ENCODE results near the gene GRAP2. TPM values are rescaled to one million over a fixed set of nuclear protein-coding genes. Genes with fewer than 3 reads are reported as not detected.

The GRAP2 gene
- polyA plus RNA-seq, 1 donor (not counting 4 experiments of a cell fraction or from before 2014, with no cell fraction given): not detected

- H3K27me3 ChIP-seq (ENCODE audit: control insufficient read depth, extremely low read depth, insufficient read depth, low read length): no peaks in the 10 kb centered on the region
- peaks cover 84% of the 10 kb centered on the region for H3K4me1 ChIP-seq (ENCODE audit: control insufficient read depth, extremely low read depth, insufficient read depth, low read length)
- peaks cover 18% of the 10 kb centered on the region for H4K20me1 ChIP-seq (ENCODE audit: control insufficient read depth, extremely low read depth, insufficient read depth, low read length)
- DNase-seq (ENCODE audit: low read depth, low spot score) (no peak), FAIRE-seq (peak; percentile 77)
- H2AFZ ChIP-seq (ENCODE audit: control insufficient read depth, low read length): no peak overlapping the region
- H3K9me1 ChIP-seq (ENCODE audit: control insufficient read depth, extremely low read depth, insufficient read depth, low read length): peaks cover 18% of the 10 kb centered on the region
- no peaks in the 10 kb centered on the region for H3K9me3 ChIP-seq (ENCODE audit: control insufficient read depth, low read depth, low read length)
- dilution Hi-C loops (cut with MboI; ENCODE audit: extremely low pct_ligation_motif_present, low sequenced_read_pairs): no loop called here
- no peak for TF ChIP-seq EZH2 (IDR thresholded peaks at IDR 0.05; ENCODE audit: low read length)
- TF ChIP-seq CTCF (optimal IDR thresholded peaks at IDR 0.05 in 1 of 3, IDR thresholded peaks at IDR 0.05 in 1 of 3, conservative IDR thresholded peaks at IDR 0.05 in 1 of 3; ENCODE audit: extremely low read depth in 1 of 3, insufficient read depth in 2 of 3, low read length in 3 of 3): peak in 2 of 3 experiments; percentile 29 to 34
- peaks cover 3 to 30% of the 10 kb centered on the region in 2 experiments for H3K36me3 ChIP-seq (ENCODE audit: control insufficient read depth in 2 of 2, extremely low read depth in 1 of 2, insufficient read depth in 2 of 2, low read length in 2 of 2)
- H3K79me2 ChIP-seq (ENCODE audit: control insufficient read depth, insufficient read depth, low read length): peaks cover 82% of the 10 kb centered on the region
- no peak overlapping the region for H3K9ac ChIP-seq (ENCODE audit: control insufficient read depth, extremely low read depth, insufficient read depth, low read length)
- peak overlapping the region in 2 of 3 experiments; percentile 18 to 24 for H3K4me3 ChIP-seq (ENCODE audit: control insufficient read depth in 2 of 3, extremely low read depth in 1 of 3, insufficient read depth in 2 of 3, low read depth in 1 of 3, low read length in 3 of 3)
- H3K27ac ChIP-seq (ENCODE audit: control insufficient read depth, insufficient read depth, low read length): peak overlapping the region; percentile 64
- peak overlapping the region; percentile 98 for H3K4me2 ChIP-seq (ENCODE audit: control insufficient read depth, extremely low read depth, insufficient read depth, low read depth, low read length)
These were observed 98.4 kb downstream of the GRAP2 start for GRCh38 chr22:39999144-39999757.

GRCh38 chr22:40000171-40000570 is 99.3 kb downstream of the GRAP2 start:
- Histone ChIP-seq H3K27ac (ENCODE audit: control insufficient read depth, insufficient read depth, low read length) (peak overlapping the region; percentile 64), H3K9me3 (ENCODE audit: control insufficient read depth, low read depth, low read length) (no peaks in the 10 kb centered on the region), H2AFZ (ENCODE audit: control insufficient read depth, low read length) (no peak overlapping the region), H3K4me2 (ENCODE audit: control insufficient read depth, extremely low read depth, insufficient read depth, low read depth, low read length) (peak overlapping the region; percentile 98), H3K79me2 (ENCODE audit: control insufficient read depth, insufficient read depth, low read length) (peaks cover 83% of the 10 kb centered on the region), H3K27me3 (ENCODE audit: control insufficient read depth, extremely low read depth, insufficient read depth, low read length) (no peaks in the 10 kb centered on the region), H3K4me3 (ENCODE audit: control insufficient read depth in 2 of 3, extremely low read depth in 1 of 3, insufficient read depth in 2 of 3, low read depth in 1 of 3, low read length in 3 of 3) (no peak overlapping the region), H3K4me1 (ENCODE audit: control insufficient read depth, extremely low read depth, insufficient read depth, low read length) (peaks cover 89% of the 10 kb centered on the region), H4K20me1 (ENCODE audit: control insufficient read depth, extremely low read depth, insufficient read depth, low read length) (peaks cover 18% of the 10 kb centered on the region), H3K9me1 (ENCODE audit: control insufficient read depth, extremely low read depth, insufficient read depth, low read length) (peaks cover 21% of the 10 kb centered on the region), H3K36me3 (ENCODE audit: control insufficient read depth in 2 of 2, extremely low read depth in 1 of 2, insufficient read depth in 2 of 2, low read length in 2 of 2) (peaks cover 5 to 30% of the 10 kb centered on the region in 2 experiments), H3K9ac (ENCODE audit: control insufficient read depth, extremely low read depth, insufficient read depth, low read length) (no peak overlapping the region)
- DNase-seq (ENCODE audit: low read depth, low spot score): no peak
- dilution Hi-C loops (cut with MboI; ENCODE audit: extremely low pct_ligation_motif_present, low sequenced_read_pairs): no loop called here
- TF ChIP-seq CTCF (optimal IDR thresholded peaks at IDR 0.05 in 1 of 3, IDR thresholded peaks at IDR 0.05 in 1 of 3, conservative IDR thresholded peaks at IDR 0.05 in 1 of 3; ENCODE audit: extremely low read depth in 1 of 3, insufficient read depth in 2 of 3, low read length in 3 of 3): no peak
- no peak for TF ChIP-seq EZH2 (IDR thresholded peaks at IDR 0.05; ENCODE audit: low read length)
- no peak for FAIRE-seq

Data from keratinocyte (primary cell).